ENCODE data around the gene VPS26C.
"Not testable (repeated sequence)": the region's sequence is repeated elsewhere in the genome, so short reads cannot be mapped to it uniquely, and the experiment has no call there.

VPS26C gene

GRCh38 chr21:37267269-37268185 is at the start of gene VPS26C:
Gene VPS26C, minus strand, starts transcription at chr21:37267334. Its CDS starts 40 bp downstream, at chr21:37267294.
- DNase-seq: peak; percentile 98

GRCh38 chr21:37316072-37316471 is 48.9 kb upstream of the VPS26C start:
- DNase-seq: not testable (repeated sequence)

GRCh38 chr21:37300114-37300751 is 33.1 kb upstream of the VPS26C start:
- DNase-seq: no peak

GRCh38 chr21:37297364-37297763 is 30.2 kb upstream of the VPS26C start:
- no peak for DNase-seq

- DNase-seq: no peak
These were observed 27.5 kb upstream of the VPS26C start for GRCh38 chr21:37294679-37295078.

GRCh38 chr21:37292941-37293340 is 25.8 kb upstream of the VPS26C start:
- DNase-seq: no peak

GRCh38 chr21:37292041-37292440 is 24.9 kb upstream of the VPS26C start:
- DNase-seq: no peak

- not testable (repeated sequence) for DNase-seq
These were observed 16.1 kb upstream of the VPS26C start for GRCh38 chr21:37283191-37283710.

- not testable (repeated sequence) for DNase-seq
These were observed 15.5 kb upstream of the VPS26C start for GRCh38 chr21:37282602-37283001.

GRCh38 chr21:37281993-37282392 is 14.9 kb upstream of the VPS26C start:
- DNase-seq: peak; percentile 59

- DNase-seq: peak; percentile 26
These were observed 14.4 kb upstream of the VPS26C start for GRCh38 chr21:37281579-37281978.

- DNase-seq: not testable (repeated sequence)
These were observed 12.1 kb upstream of the VPS26C start for GRCh38 chr21:37279271-37279670.

- no peak for DNase-seq
These were observed 11.1 kb upstream of the VPS26C start for GRCh38 chr21:37278199-37278598.

GRCh38 chr21:37276377-37276776 is 9.2 kb upstream of the VPS26C start:
- DNase-seq: no peak

- no peak for DNase-seq
These were observed 7.0 kb upstream of the VPS26C start for GRCh38 chr21:37273911-37274690.

GRCh38 chr21:37273440-37273839 is 6.3 kb upstream of the VPS26C start:
- DNase-seq: no peak

GRCh38 chr21:37272897-37273296 is 5.8 kb upstream of the VPS26C start:
- no peak for DNase-seq

GRCh38 chr21:37270576-37271365 is 3.6 kb upstream of the VPS26C start:
- no peak for DNase-seq

- DNase-seq: no peak
These were observed 2.3 kb upstream of the VPS26C start for GRCh38 chr21:37269481-37269880.

- no peak for DNase-seq
These were observed 1.0 kb upstream of the VPS26C start for GRCh38 chr21:37268186-37268503.

- DNase-seq: peak; percentile 88
These were observed 466 bp downstream of the VPS26C start for GRCh38 chr21:37266515-37267221.

- DNase-seq: no peak
These were observed 2.3 kb downstream of the VPS26C start for GRCh38 chr21:37264808-37265207.
